Measurements from ENCODE around the gene DDN.

Gene DDN

GRCh38 chr12:48985475-48985897 is 13.7 kb downstream of the DDN start:
- no peak for DNase-seq (ENCODE audit: low read depth in 3 of 3, low spot score in 1 of 3)

GRCh38 chr12:48982397-48983080 is 16.6 kb downstream of the DDN start:
- no peak for DNase-seq (ENCODE audit: low read depth in 3 of 3, low spot score in 1 of 3)

DNA sequence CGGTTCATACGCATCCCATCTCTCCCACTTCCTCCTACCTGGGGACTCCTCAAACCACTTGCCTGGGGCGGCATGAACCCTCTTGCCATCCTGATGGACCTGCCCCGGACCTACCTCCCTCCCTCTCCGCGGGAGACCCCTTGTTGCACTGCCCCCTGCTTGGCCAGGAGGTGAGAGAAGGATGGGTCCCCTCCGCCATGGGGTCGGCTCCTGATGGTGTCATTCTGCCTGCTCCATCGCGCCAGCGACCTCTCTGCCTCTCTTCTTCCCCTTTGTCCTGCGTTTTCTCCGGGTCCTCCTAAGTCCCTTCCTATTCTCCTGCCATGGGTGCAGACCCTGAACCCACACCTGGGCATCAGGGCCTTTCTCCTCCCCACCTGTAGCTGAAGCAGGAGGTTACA is 17.4 kb downstream of the DDN start:
- no peak for DNase-seq (ENCODE audit: low read depth in 3 of 3, low spot score in 1 of 3)

GRCh38 chr12:48980953-48981756 is 18.0 kb downstream of the DDN start:
- DNase-seq (ENCODE audit: low read depth in 3 of 3, low spot score in 1 of 3), result no peak

GRCh38 chr12:48980389-48980952 is 18.7 kb downstream of the DDN start:
- no peak for DNase-seq (ENCODE audit: low read depth in 3 of 3, low spot score in 1 of 3)

DNA sequence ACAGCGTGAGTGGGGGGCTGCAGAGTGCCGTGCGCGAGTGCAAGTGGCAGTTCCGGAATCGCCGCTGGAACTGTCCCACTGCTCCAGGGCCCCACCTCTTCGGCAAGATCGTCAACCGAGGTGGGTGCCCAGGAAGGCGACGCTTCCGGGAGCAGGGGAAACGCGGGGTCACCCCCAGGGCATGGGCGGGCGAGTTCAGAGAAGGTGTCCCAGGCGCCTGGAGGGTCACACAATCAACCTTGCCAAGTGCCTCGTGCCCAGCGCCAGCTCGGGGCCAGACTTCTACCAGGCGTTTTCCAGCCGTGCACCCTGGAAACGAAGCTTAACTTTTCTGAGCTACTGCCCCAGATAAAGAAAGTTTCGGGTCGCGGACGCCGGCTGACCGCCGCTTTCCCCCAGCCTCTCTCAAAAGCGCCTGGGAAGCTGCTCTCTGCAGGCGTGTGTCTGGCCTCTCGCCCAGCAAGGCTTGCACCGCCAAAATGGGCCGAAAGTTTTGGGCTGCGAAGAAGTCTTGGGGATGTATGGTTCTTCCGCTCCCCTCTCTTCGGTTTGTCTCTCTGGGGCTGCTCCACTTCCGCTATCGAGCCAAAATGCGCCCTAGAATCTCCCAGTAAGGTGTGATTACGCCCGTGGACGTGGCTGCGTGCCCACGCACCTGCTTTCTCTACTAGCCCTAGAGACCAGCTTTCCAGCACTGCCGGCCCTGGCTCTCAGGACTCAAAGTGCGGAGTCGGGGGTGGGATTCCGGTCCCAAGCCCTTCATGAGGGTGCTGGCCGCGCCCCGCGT is 19.4 kb downstream of the DDN start:
- DNase-seq (ENCODE audit: low read depth in 3 of 3, low spot score in 1 of 3), result no peak

DNA sequence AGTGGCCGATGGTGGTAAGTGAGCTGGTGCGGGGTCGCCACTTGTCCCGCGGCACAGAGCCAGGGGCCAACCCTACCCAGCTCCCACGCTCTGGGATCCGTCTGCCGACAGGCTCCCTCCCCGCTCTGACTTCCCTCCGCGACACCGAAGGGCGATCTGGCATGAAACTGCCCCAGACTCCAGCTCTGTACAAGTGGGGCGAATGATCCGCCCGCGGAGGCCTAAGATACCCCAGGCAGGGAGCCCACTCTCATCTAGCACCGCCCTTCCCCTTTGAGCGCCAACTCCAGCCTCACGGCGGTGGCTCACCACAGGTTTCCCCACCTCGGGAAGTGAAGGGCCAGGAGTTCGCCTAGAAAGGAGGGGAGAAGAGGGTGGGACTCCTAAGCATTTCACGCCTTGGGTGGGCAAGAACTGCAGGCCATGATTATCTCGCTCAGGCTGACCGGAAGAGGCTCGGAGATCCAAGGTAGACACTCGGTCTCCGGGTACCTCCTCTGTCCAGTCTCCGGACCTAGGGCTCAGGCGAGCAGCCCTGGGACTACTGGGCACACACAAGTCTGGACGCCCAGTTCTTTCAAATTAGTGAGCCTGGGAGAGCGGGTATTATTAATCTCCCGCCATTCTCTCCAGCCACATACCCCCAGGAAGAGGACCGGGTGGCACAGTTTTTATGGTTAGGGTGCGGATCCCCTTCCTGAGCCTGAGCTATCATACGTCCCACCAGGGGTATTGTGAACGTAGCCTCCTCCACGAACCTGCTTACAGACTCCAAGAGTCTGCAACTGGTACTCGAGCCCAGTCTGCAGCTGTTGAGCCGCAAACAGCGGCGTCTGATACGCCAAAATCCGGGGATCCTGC is 20.2 kb downstream of the DDN start:
- DNase-seq (ENCODE audit: low read depth in 3 of 3, low spot score in 1 of 3), result no peak

- DNase-seq (ENCODE audit: low read depth in 3 of 3, low spot score in 1 of 3), result no peak
Measured at GRCh38 chr12:48978291-48978740, 20.9 kb downstream of the DDN start, which contains the start of gene WNT1. Gene WNT1, plus strand, starts transcription at chr12:48978322. Its CDS starts 329 bp downstream, at chr12:48978651.

GRCh38 chr12:48977290-48978281 is 21.6 kb downstream of the DDN start:
- peak; percentile 45 to 81 (median 66) for DNase-seq (ENCODE audit: low read depth in 3 of 3, low spot score in 1 of 3)

GRCh38 chr12:48973941-48974673 is 25.1 kb downstream of the DDN start:
- DNase-seq (ENCODE audit: low read depth in 3 of 3, low spot score in 1 of 3), result no peak

DNA sequence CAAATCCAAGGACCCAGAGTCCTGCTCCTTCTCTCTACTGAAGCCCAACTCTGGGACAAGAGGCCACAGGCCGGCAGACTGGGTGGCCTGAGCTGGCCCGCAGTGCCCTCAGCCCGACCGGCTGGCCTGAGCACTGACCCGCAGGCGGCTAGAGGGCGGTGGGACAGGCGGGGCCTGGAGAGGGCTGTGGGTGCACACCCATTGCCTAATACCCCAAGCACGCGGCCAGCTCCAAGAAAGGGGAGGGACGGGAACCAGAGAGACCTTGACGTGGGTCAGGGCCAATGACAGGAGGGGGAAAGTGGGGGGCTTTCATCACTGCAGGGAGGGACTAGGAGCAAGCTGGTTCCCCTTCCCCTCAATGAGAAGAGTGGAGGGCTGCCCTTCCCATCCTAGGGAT is 25.6 kb downstream of the DDN start:
- DNase-seq (ENCODE audit: low read depth in 3 of 3, low spot score in 1 of 3), result no peak

- DNase-seq (ENCODE audit: low read depth in 3 of 3, low spot score in 1 of 3), result no peak
Measured at GRCh38 chr12:48972952-48973483, 26.2 kb downstream of the DDN start.

DNA sequence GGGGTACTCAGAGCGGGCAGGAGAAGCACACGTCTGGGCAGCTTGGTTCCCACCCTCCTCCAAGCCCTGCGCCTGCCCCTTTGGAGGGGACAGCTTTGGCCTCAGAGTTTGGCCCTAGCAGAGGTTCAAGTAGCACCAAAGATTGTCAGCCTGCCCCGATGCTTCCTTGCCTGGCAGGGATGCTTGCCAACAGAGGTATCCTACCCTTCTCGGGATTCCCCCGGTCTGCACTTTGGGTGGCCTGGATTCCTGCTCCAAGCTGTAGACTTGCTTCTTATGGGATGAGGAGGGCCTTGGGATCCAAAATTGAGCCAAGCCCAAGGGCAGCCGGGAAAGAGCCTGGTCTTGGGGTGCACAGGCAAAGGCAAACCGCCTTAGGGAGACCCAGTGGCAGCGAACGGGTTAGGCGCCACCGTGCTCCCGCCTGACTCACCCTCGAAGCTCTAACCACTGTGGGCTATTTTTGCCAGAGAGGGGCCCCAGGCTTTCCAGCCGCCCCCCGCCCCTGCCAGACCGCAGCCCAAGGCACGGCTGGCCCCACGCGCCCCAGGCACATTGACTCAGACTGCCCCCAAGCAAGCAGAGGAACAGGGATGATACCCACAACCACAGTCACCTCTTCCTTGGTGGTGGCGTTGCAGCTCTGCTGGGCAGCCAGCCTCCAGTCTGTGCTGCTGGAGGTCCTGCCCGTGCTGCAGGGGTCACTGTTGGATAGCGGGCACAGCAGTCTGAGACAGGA is 26.8 kb downstream of the DDN start:
- DNase-seq (ENCODE audit: low read depth in 3 of 3, low spot score in 1 of 3), result no peak

- no peak for DNase-seq (ENCODE audit: low read depth in 3 of 3, low spot score in 1 of 3)
Measured at GRCh38 chr12:48970702-48971334, 28.4 kb downstream of the DDN start.

DNA sequence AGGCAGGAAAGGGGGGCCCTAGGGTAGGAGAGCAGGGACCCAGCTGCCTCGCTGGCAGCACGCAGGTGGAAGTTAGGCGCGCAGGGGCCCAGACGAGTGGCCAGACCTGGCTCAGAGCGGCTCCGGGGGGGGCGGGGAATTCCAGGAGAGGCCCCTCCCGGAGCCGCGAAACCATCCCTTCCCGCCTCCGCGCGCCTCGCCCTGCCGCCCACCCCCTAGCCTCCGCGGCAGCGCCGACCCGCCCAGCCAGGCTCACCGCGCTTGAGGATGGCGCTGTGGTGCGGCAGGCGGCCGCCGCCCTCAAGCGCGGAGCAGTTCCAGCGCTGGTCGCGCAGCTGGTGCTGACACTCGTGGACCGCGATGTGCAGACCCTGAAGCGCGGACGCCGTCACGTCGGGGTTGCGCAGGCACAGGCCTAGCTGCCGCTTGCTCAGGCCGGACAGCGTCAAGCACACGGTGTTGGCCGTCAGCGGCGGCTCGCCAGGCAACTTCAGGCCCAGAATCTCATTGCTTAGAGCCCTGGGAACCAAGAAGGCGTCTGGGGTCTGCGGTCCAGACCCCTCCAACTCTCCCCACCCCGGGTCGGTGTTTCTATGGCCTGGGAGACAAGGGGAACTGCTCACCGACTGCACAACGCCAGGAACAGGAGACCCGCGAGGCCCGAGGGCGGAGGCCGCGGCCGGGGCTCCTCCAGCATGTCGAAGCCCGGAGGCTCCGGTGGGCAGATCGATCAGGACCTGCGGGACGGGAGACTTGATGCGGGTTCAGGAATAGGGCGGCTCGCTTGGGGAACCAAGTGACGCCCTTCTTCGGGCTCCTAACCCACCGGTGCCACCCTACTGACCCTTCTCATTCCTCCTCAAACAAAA is 29.1 kb downstream of the DDN start:
- DNase-seq (ENCODE audit: low read depth in 3 of 3, low spot score in 1 of 3), result no peak

DNA sequence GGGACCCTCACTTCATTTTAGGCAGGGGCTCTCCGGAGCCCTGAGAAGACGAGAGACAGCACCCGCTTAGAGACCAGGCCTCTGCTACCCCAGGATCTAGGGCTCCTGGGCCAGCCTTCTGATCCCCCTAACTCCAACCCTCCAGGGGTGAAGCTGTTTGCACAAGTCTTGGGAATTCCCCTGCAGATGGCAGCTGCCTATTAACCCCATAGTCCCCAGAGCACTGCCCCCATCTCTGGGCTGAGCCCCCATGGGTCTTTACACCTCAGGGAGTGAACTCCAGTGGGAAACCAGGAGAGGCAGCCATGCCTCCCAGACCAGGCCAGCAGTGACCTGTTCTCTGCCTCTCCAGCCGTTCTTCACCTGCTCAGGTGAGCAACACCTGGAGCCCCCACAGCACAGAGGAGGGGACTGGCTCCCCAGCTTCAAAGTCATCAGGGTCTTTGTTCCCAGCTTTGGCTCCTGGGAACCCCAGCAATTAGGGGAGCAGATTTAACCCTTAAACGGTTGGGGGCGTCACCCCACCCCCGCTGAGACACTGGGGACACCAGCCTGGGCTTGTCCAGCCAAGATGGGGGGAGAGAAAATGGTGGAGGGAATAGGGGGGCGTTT is 29.9 kb downstream of the DDN start:
- DNase-seq (ENCODE audit: low read depth in 3 of 3, low spot score in 1 of 3), result no peak
